B cell (primary cell): ENCODE data around the gene PITRM1. TPM values are rescaled to one million over a fixed set of nuclear protein-coding genes. Genes with fewer than 3 reads are reported as not detected.

Experiments used
- ATAC-seq: fragments of 200-7000 bp; cut with Tn5 transposase; one replicate; pipeline ENCODE4 v1.10.0; 2021; ENCODE audit warnings: low read depth, mild to moderate bottlenecking, moderate number of reproducible peaks, moderate library complexity
- CTCF ChIA-PET: fragments of 350-600 bp; sonication (Branson Sonifier 250); formaldehyde crosslinking; loops from one replicate; lab custom pipeline; 2021; ENCODE audit warnings: antibody characterized with exemption, inconsistent platforms; lab: Charles Lee
- POLR2A ChIA-PET: fragments of 350-600 bp; sonication (Branson Sonifier 250); formaldehyde crosslinking; loops from one replicate; lab custom pipeline; 2021; ENCODE audit warnings: antibody characterized with exemption; lab: Charles Lee
- DNase-seq: peaks from one replicate; pipeline ENCODE4 v3.0.0; 2013
- H2AFZ ChIP-seq: 2 replicates; pipeline ENCODE4 v1.6.1; 2012; ENCODE audit warnings: mild to moderate bottlenecking, low read depth, low read length; ENCODE audit not compliant: insufficient read depth, poor library complexity, severe bottlenecking
- H3K27ac ChIP-seq, 2 donors: 1 replicate in 1 of 2; 2 replicates in 1 of 2; pipeline ENCODE4 v1.5.1; 2012 to 2013; ENCODE audit warnings: low read length in 2 of 2, mild to moderate bottlenecking in 2 of 2, moderate library complexity in 1 of 2
- H3K27me3 ChIP-seq, 4 experiments: fragments of 200-600 bp in 1 of 4; sonication (generic) in 1 of 4; replicated peaks in 1 of 4; 1 replicate in 2 of 4; 2 replicates in 2 of 4; pipeline versions ENCODE4 v1.6.1 to v1.7.0; 2013 to 2016; ENCODE audit warnings: low read length in 3 of 4, mild to moderate bottlenecking in 2 of 4, mixed read lengths in 1 of 4, moderate library complexity in 1 of 4; ENCODE audit not compliant: insufficient read depth in 4 of 4, control insufficient read depth in 3 of 4; ENCODE audit errors: control extremely low read depth in 1 of 4
- H3K36me3 ChIP-seq, 2 experiments: replicated peaks in 1 of 2; 1 replicate in 1 of 2; 2 replicates in 1 of 2; pipeline versions ENCODE4 v1.6.1 to v1.7.1; 2013; ENCODE audit warnings: low read length in 1 of 2; ENCODE audit not compliant: insufficient read depth in 2 of 2, control insufficient read depth in 1 of 2; ENCODE audit errors: control extremely low read depth in 1 of 2, extremely low read depth in 1 of 2
- H3K4me1 ChIP-seq, 2 donors: fragments of 200-600 bp in 1 of 2; sonication (generic) in 1 of 2; 1 replicate in 1 of 2; 2 replicates in 1 of 2; pipeline versions ENCODE4 v1.5.1 to v1.6.1; 2013 to 2017; ENCODE audit warnings: low read length in 2 of 2; ENCODE audit not compliant: control insufficient read depth in 2 of 2, insufficient read depth in 2 of 2
- H3K4me2 ChIP-seq: replicated peaks from 2 replicates; pipeline ENCODE3; 2012; ENCODE audit warnings: mild to moderate bottlenecking, low read depth, low read length; ENCODE audit not compliant: poor library complexity, severe bottlenecking
- H3K4me3 ChIP-seq, 5 experiments: fragments of 200-600 bp in 1 of 5; sonication (generic) in 1 of 5; 1 replicate in 3 of 5; 2 replicates in 2 of 5; pipeline versions ENCODE4 v1.5.1 to v1.7.0; 2011 to 2016; ENCODE audit warnings: low read length in 4 of 5, mild to moderate bottlenecking in 4 of 5, low read depth in 2 of 5, control low read depth in 1 of 5, moderate library complexity in 1 of 5; ENCODE audit not compliant: insufficient read depth in 1 of 5; ENCODE audit errors: control extremely low read depth in 1 of 5, extremely low read depth in 1 of 5
- H3K79me2 ChIP-seq: fragments of 200-600 bp; sonication (generic); one replicate; pipeline ENCODE4 v1.6.0; 2016; ENCODE audit warnings: low read length; ENCODE audit not compliant: control insufficient read depth, insufficient read depth
- H3K9ac ChIP-seq: fragments of 200-600 bp; sonication (generic); 2 replicates; pipeline ENCODE4 v1.6.1; 2017; ENCODE audit warnings: mild to moderate bottlenecking, low read length, moderate library complexity
- H3K9me3 ChIP-seq, 3 donors: one replicate each; pipeline versions ENCODE4 v1.6.1 to v1.7.1; 2013; ENCODE audit warnings: low read length in 2 of 3; ENCODE audit not compliant: control insufficient read depth in 2 of 3, insufficient read depth in 1 of 3; ENCODE audit errors: control extremely low read depth in 1 of 3
- H4K20me1 ChIP-seq: 2 replicates; pipeline ENCODE4 v1.6.0; 2012; ENCODE audit warnings: mild to moderate bottlenecking, low read length; ENCODE audit not compliant: insufficient read depth, control insufficient read depth, poor library complexity, severe bottlenecking
- H3K27ac Mint-ChIP-seq: one replicate; pipeline ENCODE4 v1.8.0; 2021; ENCODE audit warnings: mixed read lengths
- H3K27me3 Mint-ChIP-seq: one replicate; pipeline ENCODE4 v1.8.0; 2021; ENCODE audit warnings: mixed read lengths
- H3K4me1 Mint-ChIP-seq: one replicate; pipeline ENCODE4 v1.8.0; 2021; ENCODE audit warnings: mixed read lengths
- H3K4me3 Mint-ChIP-seq: one replicate; pipeline ENCODE4 v1.8.0; 2021; ENCODE audit warnings: mixed read lengths
- H3K9me3 Mint-ChIP-seq: one replicate; pipeline ENCODE4 v1.8.0; 2022; ENCODE audit warnings: mixed read lengths; ENCODE audit not compliant: insufficient read depth
- CTCF ChIP-seq: fragments of 200-600 bp; IDR thresholded peaks from one replicate; pipeline ENCODE4 v1.8.0; 2022; ENCODE audit warnings: antibody characterized with exemption, mild to moderate bottlenecking
- EZH2 ChIP-seq: IDR thresholded peaks from 2 replicates; pipeline ENCODE4 v1.6.1; 2012; ENCODE audit warnings: borderline replicate concordance, low read depth, mild to moderate bottlenecking, moderate library complexity, low read length; ENCODE audit not compliant: insufficient read depth, poor library complexity, severe bottlenecking
- WGBS: methylation state at CpG from one replicate; pipeline ENCODE4 v1.1.5; 2013; ENCODE audit warnings: missing lambda C conversion rate; ENCODE audit not compliant: insufficient coverage; 5-methylcytosine and 5-hydroxymethylcytosine counted together
- intact Hi-C: fragments of 100-400 bp; cut with micrococcal nuclease; formaldehyde crosslinking; loops from one replicate; pipeline ENCODE4 v1.10.0; 2022
- polyA plus RNA-seq: library from polyadenylated mRNA; depleted of rRNA; stranded (reverse); fragments of >200 nt; gene quantifications from 2 replicates; pipeline ENCODE4 v1.2.3, GENCODE V29; 2012
- total RNA-seq, 2 donors: library from RNA; stranded (reverse); fragments of 120-200 nt in 1 of 2; gene quantifications; 1 replicate in 1 of 2; 2 replicates in 1 of 2; pipeline versions ENCODE4 v1.2.3 to v1.2.4, GENCODE V29; 2013 to 2022

PITRM1 gene
- total and polyA plus RNA-seq, 2 donors (not counting 1 experiment from before 2014, with no cell fraction given) = 50.7 to 71.1 TPM

- Mint-ChIP-seq H3K4me3 (no peak overlapping the region), H3K27me3 (no peaks in the 10 kb centered on the region), H3K27ac (no peak overlapping the region), H3K9me3 (no peaks in the 10 kb centered on the region), H3K4me1 (no peaks in the 10 kb centered on the region)
- Histone ChIP-seq H3K27me3 (no peaks in the 10 kb centered on the region), H3K79me2 (no peaks in the 10 kb centered on the region), H4K20me1 (no peaks in the 10 kb centered on the region), H3K4me3 (no peak overlapping the region), H2AFZ (no peak overlapping the region), H3K36me3 (peaks cover 0 to 81% of the 10 kb centered on the region in 2 experiments), H3K9ac (no peak overlapping the region), H3K4me2 (no peak overlapping the region), H3K27ac (no peak overlapping the region), H3K9me3 (no peaks in the 10 kb centered on the region), H3K4me1 (no peaks in the 10 kb centered on the region)
- intact Hi-C loops = no loop called here
- ChIA-PET POLR2A (no interaction called here), CTCF (no interaction called here)
- ATAC-seq = no peak
- 87% methylated on average over 5 of the region's 9 CpGs for WGBS
- no peak for DNase-seq
- TF ChIP-seq EZH2 = no peak
- no peak for TF ChIP-seq CTCF
Measured at GRCh38 chr10:3148994-3149393, 23.6 kb downstream of the PITRM1 start.

DNA sequence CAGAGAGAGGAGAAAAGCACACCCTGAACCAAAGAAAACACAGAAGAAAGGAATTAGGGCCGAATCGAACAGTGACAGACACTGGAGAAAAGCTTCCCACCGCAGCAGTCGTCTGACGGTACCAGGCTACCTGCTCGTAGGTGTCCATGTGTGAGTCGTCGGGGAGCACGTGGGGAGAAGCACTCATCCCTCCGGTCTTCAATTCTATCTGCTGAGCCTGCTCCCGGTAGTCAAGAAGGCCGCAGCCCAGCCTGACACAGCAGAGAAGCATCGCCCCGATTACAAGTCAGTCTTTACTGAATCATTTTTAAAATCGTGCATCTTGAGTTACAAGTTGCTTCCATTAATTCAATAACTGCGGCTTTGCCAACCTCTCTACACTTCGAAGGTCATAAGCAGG is 24.5 kb downstream of the PITRM1 start:
- H3K9ac ChIP-seq = no peak overlapping the region
- H3K27ac ChIP-seq = no peak overlapping the region
- no peaks in the 10 kb centered on the region for H3K4me1 ChIP-seq
- H3K4me1 Mint-ChIP-seq = no peaks in the 10 kb centered on the region
- H3K4me2 ChIP-seq = no peak overlapping the region
- peaks cover 0 to 82% of the 10 kb centered on the region in 2 experiments for H3K36me3 ChIP-seq
- CTCF ChIA-PET = no interaction called here
- H3K9me3 Mint-ChIP-seq = no peaks in the 10 kb centered on the region
- no peaks in the 10 kb centered on the region for H3K9me3 ChIP-seq
- TF ChIP-seq CTCF (no peak), EZH2 (no peak)
- ATAC-seq (no peak), DNase-seq (no peak)
- WGBS = 93% methylated on average over 17 of the region's 17 CpGs
- H3K27me3 ChIP-seq = no peaks in the 10 kb centered on the region
- no peak overlapping the region for H3K4me3 ChIP-seq
- H4K20me1 ChIP-seq = no peaks in the 10 kb centered on the region
- H3K27ac Mint-ChIP-seq = no peak overlapping the region
- H2AFZ ChIP-seq = no peak overlapping the region
- no peaks in the 10 kb centered on the region for H3K79me2 ChIP-seq
- intact Hi-C loops = no loop called here
- no peaks in the 10 kb centered on the region for H3K27me3 Mint-ChIP-seq
- POLR2A ChIA-PET = no interaction called here
- no peak overlapping the region for H3K4me3 Mint-ChIP-seq
